ENCODE measurements around the gene PCSK4.
A peak's percentile ranks its signal among the peaks of the same experiment; 100 is the strongest.
"Not testable (repeated sequence)": the region's sequence is repeated elsewhere in the genome, so short reads cannot be mapped to it uniquely, and the experiment has no call there.

PCSK4 gene

DNA sequence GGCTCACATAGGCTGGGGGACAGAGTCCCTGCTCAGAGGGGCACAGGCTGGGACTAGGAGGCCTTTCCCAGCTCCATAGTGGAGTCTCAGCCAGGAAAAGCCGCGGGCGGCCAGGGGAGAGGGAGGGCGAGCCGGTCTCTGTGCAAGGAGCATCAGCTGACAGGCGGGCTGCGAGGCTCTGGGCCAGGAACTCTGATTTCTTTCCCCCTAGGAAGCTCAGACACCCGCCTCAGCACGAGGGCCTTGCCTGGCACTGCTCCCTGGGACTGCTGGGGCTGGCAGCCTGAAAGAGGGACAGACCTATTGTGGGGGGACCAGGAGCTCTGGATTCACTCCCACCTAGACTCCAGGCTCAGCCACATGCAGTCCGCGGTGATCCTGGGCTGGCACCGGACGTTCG is 31.5 kb upstream of the PCSK4 start:
- no peak for DNase-seq

DNA sequence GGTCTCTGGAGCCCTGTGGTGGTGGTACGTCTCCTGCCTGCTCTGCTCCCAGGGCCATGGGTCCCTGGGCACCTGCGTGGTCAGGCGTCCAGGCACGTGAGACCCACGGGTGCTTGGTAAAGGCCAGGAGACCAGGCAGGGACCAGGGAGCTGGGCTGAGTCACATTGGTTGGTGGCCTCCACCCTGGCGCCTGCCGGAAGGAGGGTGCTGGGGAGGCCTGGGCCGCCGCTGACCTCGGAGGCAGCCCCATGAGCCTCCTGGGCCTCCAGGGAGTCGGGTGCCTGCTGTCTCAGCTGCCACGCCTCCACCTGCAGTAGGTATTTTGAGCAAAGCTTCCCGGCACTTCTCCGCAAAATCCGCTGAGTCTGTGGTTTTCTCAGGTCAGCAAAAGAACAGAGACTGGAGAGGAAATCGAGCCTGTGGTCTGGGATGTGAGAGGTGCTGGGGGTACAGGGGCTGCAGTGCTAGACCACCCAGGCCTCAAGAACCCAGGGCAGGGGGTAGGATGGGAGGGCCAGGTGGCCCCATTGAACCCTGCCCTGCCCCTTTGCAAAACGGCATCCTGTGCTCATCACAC is 30.1 kb upstream of the PCSK4 start:
- no peak for DNase-seq

DNA sequence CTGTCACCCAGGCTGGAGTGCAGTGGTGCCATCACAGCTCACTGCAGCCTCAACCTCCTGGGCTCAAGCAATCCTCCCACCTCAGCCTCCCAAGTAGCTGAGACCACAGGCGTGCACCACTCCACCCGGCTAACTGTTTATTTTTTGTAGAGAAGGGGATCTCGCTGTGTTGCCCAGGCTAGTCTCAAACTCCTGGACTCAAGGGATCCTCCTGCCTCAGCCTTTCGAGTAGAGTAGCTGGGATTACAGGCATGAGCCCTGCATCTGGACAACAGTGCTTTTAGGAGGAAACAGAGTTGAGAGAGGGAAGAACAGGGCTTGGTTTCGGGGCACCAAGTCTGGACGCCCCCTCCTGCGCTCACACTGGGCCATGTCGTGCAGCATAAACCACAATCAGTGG is 29.7 kb upstream of the PCSK4 start:
- not testable (repeated sequence) for DNase-seq

DNA sequence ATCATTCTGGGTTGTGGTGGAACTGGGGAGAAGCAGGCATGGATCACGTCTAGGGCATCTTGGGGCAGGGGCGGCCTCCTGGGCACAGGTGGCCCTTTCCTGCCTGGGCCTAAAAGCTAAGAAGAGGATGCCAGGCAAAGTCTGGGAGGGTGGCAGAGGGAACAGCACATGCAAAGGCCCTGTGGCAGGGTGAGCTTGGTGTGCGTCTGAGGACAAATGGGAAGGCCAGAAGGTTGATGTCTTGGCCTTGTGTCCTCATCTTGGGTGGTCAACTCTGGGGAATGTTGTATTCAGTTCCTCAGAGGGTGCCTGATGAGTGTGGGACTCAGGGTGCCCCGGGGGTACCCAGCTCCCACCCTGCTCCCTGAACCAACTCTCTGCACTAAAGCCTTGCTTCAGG is 28.3 kb upstream of the PCSK4 start:
- DNase-seq: no peak

DNA sequence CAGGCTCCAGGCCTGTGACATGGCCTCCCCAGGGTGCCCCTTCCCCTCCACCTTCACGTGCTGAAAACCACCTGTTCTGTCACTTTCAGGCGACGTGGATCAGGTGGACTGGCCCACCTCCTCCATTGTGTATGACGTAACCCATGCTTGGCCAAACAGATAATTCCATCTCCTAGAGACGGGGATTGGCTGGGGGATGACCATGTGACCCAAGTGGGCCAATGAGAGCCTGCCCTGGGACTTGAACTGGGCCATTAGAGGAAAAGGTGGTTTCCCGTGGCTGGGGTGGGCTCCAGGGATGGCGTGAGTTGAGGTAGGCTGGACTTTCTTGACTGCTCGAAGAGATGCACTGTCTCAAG is 26.2 kb upstream of the PCSK4 start:
- no peak for DNase-seq

DNA sequence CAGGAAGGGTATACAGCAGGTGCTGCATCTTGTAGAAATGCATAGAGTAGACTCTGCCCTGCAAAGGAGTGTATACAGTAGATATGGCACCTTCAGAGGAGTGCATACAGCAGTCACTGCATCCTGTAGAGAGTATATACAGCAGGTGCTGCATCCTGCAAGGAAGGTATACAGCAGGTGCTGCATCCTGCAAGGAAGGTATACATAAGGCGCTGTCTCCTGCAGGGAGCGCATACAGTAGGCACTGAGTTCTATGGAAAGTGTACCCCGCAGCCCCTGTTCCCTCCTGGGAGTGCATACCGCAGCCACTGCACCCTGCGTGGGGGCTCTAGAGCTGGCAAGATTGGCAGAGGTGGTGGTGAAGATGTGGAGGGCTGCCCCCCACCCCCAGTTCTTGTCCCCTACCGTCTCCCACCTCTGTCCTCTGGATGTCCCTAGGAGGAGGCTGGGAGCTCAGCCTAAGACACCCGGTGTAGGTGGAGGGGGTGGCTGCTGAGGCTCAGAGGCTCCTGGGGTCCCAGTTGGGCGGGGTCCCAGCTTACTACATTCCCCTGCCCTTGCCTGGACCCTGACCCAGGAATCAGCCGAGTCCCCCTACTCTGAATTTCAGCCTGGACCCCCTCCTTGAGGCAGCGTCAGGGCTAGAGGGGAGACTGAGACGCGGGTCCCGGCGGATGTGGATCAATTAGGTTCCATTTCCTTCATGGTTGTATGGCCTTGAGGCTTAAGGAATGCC is 25.0 kb upstream of the PCSK4 start:
- no peak for DNase-seq

DNA sequence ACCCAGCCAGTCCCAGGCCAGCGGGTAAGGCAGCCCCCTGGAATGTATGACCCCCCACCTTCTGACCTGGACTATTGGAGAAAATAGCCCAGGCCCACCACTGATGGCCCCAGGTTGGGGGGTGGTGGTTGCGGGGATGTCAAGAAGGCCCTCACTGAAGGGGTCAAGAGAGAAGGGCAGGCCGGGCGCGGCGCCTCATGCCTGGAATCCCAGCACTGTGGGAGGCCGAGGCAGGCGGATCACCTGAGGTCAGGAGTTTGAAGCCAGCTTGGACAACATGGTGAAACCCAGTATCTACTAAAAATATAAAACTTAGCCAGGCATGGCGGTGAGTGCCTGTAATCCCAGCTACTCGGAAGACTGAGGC is 24.1 kb upstream of the PCSK4 start:
- no peak for DNase-seq

DNA sequence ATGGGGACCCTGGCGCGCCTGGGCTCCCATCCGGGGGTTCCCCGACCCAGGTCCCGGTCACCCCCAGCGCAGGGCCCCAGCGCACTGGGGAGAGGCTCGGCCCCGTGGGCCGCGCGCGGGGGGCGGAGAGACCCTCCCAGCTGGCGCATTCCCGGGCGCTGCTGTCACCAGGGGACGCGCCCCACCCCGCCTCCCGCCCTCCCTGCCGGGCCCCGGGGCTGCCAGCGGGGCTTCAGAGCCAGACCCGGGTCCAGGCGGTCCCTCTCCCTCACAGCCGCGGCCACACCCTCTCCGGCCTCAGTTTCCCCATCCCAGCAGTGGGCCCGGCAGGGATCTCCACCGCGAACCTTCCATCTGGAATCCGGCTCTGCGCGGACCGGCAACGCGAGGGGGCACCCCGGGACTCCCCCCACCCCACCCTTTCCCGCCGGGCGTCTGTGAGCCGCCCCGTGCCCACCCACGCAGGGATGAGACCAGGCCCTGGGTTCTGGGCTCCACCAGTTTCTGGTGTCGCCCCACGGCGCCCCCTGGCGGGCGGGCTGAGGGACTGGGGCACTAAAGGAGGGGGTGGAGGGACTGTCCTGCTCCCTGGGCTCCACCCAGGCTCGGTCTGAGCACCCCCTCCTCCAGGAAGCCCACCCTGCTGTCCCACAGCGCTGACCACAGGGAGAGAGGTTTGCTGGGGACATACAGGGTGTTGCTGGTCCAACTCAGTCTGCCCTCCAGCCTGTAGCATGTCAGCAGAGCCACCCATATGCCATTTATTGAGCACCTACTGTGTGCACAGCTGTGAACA is 23.5 kb upstream of the PCSK4 start:
- DNase-seq: no peak

DNA sequence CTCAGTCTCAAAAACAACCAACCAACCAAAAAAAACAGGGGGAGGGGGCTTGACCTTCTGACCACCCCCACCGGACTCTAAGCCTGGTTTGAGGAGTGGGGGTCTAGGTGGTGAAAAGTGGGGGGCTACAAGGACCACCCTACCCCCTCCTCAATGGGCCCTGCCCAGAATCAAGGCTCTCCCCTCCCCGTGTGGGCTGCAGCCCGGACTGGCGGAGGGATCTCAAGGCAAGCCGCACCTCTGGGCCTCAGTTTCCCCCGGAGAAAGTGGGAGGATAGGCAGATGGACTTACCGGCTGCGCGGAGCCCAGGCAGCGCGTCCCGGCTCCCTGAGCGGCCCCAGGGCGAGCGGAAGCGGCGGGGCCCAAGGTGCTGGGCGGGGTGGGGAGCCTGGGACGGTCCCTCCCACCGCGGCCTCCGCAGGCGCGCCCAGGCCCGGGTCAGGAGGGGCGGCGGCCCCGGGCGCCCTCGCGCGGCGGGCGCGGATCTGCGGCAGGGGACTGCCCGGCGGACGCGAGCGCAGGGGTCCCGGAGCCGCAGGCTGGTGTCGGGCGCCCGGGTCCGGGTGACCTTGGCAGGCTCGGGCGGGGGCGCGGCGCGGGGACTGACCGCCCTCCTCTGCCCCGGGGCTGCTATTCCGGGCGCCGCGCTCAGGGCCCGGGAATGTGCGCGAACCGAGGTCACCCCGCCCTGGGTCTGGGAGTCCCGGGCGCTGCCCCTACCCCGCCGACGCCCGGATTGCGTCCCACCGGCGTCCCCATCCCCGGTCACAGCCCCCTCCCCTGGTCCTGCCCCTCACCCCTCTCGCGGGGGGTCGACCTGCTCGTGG is 22.7 kb upstream of the PCSK4 start, which contains the start of gene ADAMTSL5:
Gene ADAMTSL5, minus strand, starts transcription at position 349 of the 828 bp plus-strand sequence. CDS start 2,076 bp downstream, outside the sequence.
- no peak for DNase-seq

DNA sequence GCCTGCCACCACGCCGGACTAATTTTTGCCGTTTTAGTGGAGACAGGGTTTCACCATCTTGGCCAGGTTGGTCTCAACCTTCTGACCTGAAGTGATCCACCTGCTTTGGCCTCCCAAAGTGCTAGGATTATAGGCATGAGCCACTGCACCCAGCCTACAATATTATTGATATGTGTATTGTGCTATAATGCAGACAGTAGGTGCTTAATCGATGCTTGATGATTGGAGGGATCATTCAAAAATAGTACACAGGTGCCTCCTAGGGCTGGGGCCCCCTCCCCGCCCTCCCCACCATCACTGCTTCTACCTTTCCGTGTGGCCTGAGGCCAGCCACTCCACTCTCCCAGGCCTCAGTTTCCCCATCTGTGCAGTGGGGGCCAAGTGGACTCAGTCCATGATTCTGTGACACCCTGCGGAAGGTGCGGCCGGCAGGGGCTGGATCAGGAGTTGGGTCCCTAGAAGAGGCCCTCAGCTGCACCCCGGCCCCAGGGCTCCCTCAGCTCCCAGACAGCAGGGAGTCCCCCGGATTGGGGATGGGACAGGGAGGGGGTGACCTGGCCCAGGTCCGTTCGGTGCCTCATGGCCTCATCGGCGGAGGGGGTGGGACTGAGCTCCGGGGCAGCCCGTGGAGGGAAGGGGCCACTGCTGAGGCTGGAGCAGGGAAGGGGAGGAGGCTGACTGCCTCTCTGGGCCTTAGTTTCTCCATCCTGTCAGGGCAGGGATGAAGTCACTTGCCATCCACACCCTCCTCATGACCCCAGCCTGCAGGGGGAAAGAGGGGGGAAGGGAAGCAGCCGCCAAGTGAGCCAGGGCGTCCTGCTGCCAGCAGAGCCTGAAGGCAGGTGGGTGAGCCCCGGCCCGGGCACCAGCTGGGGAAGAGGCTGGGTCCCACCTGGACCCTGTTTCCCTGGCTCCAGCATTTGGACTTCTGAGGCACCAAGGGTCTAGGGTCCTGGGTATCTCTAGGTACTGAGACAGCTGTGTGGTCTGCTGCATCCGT is 21.5 kb upstream of the PCSK4 start:
- DNase-seq: no peak

DNA sequence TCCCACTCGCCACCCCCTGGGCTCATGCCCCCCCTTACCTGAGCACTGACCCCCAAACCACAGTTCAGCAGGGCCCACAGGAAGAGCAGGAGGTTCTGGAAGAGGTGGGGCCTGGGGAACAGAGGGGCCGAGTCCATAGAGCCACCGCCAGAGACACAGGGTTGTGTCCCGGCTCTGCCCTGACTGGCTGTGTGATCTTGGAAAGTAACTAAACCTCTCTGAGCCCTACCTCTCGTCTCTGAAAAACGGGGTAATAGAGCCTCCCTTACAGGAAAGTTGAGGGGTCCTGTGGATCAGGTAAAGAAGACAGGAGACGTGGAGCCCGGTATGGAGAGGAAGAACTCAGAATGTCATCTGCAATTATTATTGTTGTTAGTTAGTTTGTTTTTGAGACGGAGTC is 20.7 kb upstream of the PCSK4 start:
- no peak for DNase-seq

DNA sequence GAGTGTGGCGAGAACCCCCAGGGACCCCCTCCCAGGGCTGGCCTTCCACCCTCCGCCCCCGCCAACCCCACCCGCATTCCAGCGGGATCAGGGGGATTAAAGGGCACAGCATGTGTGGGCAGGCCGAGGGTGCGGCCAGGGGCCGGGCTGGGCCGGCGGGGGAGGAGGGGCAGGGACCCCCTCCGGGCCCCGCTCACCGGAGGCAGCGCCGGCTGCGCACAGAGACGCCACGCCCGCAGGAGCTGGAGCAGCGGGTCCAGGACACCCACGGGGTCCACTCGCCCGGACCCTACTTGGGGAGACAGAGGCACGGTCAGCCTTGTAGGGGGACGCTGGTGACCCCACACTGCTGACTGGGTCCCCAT is 20.3 kb upstream of the PCSK4 start:
- no peak for DNase-seq

DNA sequence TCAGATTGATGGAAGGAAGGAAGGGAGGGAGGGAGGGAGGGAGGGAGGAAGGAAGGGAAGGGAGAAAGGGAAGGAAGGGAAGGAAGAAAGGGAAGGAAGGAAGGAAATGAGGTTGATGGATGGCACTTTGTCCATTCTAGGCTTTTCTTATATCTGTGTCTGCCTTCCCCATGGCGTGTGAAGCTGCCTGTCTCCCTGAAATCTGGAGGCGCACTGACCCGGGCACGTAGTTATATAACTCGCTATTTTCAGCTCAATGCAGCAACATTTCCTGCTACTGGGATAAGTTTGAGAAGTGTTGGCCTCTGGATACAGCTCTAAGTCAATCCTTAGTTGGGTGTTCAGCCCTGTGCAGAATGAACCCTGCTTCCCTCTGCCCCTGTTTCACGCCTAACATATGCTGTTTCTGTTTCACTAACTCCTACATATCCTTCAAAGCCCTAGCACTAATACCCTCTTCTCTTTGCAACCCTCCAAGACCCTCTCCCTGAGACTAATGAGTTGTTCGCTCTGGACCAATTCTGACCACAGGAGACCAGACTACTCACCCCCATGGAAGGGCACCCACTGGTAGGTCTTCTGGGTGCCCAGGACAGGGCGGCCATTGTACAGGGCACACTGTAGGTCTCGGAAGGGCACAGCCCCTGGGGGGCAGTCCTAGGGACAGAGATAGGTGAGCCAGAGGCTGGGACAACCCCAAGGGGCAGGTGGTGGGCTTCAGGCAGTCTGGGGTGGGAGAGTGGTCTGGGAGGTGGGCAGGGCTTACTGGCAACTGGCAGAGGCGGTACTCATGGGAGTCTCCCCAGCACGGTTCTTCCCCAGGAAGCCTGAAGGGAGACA is 19.7 kb upstream of the PCSK4 start:
- no peak for DNase-seq

DNA sequence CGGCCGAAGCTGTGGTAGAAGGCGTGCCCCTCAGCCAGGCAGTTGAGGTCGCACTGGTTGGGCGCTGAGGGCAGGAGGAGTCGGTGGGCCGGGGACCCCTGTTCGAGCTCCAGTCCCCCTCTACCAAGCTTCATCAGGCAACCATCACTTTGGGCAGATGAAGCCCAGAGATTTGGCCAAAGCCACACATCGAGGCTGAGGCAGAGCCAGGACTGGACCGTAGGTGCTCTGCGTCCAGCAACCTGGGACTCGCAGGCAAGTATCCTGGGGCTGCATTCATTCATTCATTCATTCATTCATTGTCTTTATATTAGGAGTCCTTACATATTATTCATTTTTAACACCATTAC is 18.3 kb upstream of the PCSK4 start:
- DNase-seq: no peak

DNA sequence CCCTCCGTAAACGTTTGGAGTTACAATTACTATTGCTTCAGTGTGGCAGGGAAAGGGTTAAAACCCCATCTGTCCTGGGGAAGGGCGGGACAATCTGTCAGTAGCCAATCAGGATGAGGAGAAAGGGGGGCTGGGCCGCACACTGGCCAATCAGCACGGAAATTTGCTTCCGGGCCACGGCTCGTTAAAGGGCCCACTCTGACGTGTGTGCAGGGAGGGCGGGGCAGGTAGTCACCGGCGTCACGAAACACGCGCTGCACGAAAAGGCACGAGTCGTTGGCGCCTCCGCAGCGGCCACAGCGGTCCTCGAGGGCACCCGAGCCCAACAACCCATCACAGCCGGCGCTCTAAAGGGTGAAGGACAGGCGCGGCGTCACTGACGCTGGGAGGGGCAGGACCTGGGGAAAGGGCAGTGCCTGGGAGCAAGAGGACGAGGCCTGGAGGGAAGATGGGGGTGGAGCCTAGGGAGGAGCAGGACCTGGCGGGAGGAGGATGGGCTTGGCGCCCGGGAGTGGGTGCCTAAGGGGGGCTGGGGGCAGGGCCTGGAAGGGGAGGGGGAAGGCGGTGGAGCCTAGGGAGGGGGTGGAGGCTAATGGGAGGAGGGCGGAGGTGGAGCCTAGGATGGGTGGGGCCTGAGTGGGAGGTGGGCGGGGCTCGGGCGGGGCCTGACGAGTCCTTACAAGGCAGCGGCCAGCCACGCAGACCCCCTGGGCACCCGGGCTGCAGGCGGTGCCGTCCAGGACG is 17.8 kb upstream of the PCSK4 start:
- DNase-seq: peak; percentile 92 to 94

DNA sequence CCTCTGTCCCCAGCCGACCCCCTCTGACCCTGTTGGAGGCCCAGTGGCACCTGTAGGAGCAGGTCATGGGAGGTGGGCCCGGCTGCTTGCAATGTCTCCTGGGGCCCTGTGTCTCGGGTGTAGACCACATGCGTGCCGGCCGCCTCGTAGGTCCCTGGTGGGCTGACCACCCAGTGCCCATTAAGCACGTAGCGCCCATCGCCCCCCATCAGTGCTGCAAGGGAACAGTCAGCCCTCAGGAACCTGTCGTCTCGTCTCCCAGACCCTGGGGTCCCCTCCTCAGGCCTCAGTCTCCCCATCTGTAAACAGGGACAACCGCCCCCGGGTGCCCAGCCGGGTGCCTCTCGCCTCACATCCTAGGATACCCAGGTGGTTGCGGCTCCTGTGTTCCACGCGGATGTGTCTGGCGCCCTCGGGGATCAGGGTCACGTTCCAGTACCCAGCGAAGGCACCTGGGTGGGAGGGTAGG is 17.1 kb upstream of the PCSK4 start:
- no peak for DNase-seq

DNA sequence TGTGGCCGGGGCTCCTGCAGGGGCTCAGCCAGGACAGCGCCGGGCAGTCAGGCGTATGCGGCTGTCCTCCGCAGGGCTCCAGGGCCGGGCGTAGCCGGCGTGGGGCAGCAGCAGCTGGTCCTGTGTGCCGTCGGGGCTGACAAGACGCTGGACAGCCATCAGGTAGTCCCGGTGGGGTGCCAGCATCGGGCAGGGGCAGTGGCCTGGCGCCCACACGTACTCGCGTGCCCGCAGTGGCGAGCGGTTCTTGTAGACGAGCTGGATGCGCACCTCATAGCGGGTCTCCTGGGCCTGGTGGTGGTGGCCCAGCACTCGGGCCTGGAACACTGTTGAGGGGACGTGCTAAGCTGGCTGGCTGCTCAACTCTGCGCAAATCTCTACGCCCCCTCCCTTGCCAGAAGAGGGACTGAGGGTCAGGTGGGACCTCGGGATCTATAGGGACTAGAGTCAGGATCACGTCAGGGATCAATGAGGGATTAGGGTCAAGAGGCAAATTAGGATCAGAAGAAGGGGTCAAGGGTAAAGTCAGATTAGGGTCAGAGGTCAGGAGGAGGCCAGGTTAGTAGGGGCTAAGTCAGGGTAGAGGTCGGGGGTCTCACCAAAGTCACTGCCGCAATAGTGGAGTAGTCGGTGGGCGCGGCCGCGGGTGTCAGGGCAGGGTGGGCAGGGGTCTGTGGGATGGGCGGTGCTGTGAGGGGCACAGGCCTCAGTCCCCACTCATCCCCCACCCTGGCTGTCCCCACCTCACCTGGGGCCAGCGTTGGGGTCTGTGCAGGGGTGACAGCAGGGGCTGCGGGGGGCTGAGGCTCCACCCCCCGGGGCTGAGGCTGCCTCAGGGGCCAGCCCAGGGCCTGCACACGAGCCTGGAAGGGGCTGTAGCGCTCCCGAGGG is 16.1 kb upstream of the PCSK4 start:
- DNase-seq: no peak

DNA sequence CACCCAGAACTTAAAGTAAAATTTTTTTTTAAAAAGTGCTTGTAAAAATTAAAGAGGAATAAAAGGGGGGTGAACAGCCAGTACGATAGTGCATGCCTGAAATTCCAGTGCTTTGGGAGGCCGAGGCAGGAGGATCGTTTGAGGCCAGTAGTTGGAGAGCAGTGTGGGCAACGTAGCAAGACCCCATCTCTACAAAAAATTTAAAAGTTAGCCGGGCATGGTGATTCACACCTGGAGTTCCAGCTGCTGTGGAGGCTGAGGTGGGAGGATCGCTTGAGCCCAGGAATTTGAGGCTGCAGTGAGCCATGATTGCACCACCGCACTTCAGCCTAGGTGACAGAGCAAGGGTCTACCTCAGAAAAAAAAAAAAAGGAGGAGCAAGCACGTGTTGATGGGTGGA is 14.9 kb upstream of the PCSK4 start:
- DNase-seq: no peak

Measured in NCI-H187 (cell line).